HEK293 (cell line): ENCODE data around the gene COL4A1.

ENCODE experiments used
- REPIN1 ChIP-seq: fragments of 450-650 bp; formaldehyde crosslinking; IDR thresholded peaks from 2 replicates; pipeline ENCODE4 v1.5.1; 2017; ENCODE audit warnings: missing biosample characterization, missing genetic modification characterization, low read depth
- ZNF529 ChIP-seq: fragments of 450-650 bp; formaldehyde crosslinking; IDR thresholded peaks from 2 replicates; pipeline ENCODE4 v1.5.1; 2017; ENCODE audit warnings: missing genetic modification characterization, missing biosample characterization; ENCODE audit not compliant: insufficient replicate concordance
- TF ChIP-seq, protein P1 (sequence below): fragments of 450-650 bp; formaldehyde crosslinking; IDR thresholded peaks from 2 replicates; pipeline ENCODE4 v1.5.1; 2016; ENCODE audit warnings: missing biosample characterization, missing genetic modification characterization

DNA sequence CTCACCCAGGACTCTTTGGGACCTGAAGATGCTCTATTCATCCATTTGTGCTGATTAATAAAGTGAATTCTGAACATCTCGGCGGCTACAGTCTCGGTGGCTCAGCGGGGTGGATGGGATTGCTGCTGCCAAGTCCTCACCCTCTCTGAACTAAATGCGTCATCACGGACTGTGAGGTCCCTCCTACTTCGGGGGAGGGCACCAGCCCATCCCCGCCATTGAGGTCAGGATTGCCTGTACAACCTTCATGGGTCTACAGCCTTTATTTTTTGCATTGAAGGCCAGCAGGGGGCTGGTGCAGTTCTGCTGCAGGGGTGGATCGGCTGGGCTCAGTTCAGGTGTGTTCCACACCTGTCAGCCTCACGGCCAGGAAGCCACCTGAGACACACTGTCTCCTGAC is 181.8 kb downstream of the COL4A1 start:
- TF ChIP-seq ZNF529 (tag by site-specific recombination) (no peak), REPIN1 (tag by site-specific recombination) (no peak)
- TF ChIP-seq, protein P1, sequence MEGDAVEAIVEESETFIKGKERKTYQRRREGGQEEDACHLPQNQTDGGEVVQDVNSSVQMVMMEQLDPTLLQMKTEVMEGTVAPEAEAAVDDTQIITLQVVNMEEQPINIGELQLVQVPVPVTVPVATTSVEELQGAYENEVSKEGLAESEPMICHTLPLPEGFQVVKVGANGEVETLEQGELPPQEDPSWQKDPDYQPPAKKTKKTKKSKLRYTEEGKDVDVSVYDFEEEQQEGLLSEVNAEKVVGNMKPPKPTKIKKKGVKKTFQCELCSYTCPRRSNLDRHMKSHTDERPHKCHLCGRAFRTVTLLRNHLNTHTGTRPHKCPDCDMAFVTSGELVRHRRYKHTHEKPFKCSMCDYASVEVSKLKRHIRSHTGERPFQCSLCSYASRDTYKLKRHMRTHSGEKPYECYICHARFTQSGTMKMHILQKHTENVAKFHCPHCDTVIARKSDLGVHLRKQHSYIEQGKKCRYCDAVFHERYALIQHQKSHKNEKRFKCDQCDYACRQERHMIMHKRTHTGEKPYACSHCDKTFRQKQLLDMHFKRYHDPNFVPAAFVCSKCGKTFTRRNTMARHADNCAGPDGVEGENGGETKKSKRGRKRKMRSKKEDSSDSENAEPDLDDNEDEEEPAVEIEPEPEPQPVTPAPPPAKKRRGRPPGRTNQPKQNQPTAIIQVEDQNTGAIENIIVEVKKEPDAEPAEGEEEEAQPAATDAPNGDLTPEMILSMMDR (tag by site-specific recombination) = no peak
